Dermis blood vessel endothelial cell (primary cell): ENCODE measurements around the gene TYMS. TPM values are rescaled to one million over a fixed set of nuclear protein-coding genes. Genes with fewer than 3 reads are reported as not detected.
A peak's percentile ranks its signal among the peaks of the same experiment; 100 is the strongest.
"Not testable (repeated sequence)": the region's sequence is repeated elsewhere in the genome, so short reads cannot be mapped to it uniquely, and the experiment has no call there.

Source experiments
- DNase-seq: peaks from one replicate; pipeline ENCODE4 v3.0.0; 2010
- total RNA-seq: library from RNA; depleted of rRNA; stranded (reverse); fragments of >200 nt; gene quantifications from 2 replicates; pipeline ENCODE4 v1.2.3, GENCODE V29; 2014

TYMS gene
- total RNA-seq, 1 donor from 2014 or later, result 22.6 TPM

- no peak for DNase-seq
These were observed 21.2 kb downstream of the TYMS start for GRCh38 chr18:678482-679182.

GRCh38 chr18:679516-679915, 22.1 kb downstream of the TYMS start:
- no peak for DNase-seq

DNA sequence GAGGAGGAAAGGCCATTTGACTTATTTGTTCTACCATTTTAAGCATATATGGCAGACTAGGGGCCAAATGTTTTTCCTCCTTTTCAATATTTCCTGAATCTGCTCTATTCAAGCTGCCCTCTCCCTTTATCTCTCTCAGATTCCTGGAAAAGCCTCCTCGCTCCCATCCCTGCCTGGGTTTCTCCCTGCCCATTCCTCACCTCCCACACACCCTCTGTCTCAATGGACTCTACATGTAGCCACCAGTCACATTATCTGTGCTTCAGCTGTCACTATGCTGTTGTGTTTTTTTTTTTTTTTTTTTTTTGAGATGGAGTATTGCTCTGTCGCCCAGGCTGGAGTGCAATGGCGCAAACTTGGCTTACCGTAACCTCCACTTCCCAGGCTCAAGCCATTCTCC, 22.9 kb downstream of the TYMS start:
- no peak for DNase-seq

DNA sequence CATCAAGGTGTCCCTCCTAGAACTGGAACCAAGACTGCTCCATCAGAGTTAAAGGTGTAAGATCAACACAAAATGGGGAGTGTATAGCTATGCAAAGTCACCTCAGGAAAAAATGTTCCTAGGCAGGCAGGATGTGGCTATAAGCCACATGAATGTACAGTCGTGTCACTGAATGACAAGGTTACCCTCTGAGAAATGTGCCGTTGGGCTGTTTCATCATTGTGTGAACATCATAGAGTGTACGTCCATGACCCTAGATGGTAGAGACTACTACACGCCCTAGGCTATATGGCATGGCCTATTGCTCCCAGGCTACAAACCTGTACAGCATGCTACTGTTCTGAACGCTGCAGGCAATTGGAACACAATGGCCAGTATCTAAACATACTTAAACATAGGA, 24.5 kb downstream of the TYMS start:
- DNase-seq, result no peak

DNA sequence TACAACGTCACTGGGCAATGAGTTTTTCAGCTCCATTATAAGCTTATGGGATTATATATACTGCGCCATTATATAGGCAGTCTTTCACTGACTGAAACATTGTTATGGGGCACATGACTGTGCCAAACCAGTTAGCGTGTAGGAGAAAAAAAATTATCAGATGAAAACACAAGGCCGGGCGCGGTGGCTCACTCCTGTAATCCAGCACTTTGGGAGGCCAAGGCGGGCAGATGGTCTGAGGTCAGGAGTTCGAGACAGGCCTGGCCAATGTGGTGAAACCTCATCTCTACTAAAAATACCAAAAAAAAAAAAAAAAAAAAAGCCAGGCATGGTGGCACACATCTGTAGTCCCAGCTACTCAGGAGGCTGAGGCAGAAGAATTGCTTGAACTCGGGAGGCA, 25.0 kb downstream of the TYMS start:
- not testable (repeated sequence) for DNase-seq

GRCh38 chr18:682833-683232, 25.4 kb downstream of the TYMS start:
- DNase-seq, result no peak

- DNase-seq, result no peak
These were observed 26.1 kb downstream of the TYMS start for GRCh38 chr18:683531-683930.

- DNase-seq, result no peak
These were observed 28.0 kb downstream of the TYMS start for GRCh38 chr18:685438-685837.

DNA sequence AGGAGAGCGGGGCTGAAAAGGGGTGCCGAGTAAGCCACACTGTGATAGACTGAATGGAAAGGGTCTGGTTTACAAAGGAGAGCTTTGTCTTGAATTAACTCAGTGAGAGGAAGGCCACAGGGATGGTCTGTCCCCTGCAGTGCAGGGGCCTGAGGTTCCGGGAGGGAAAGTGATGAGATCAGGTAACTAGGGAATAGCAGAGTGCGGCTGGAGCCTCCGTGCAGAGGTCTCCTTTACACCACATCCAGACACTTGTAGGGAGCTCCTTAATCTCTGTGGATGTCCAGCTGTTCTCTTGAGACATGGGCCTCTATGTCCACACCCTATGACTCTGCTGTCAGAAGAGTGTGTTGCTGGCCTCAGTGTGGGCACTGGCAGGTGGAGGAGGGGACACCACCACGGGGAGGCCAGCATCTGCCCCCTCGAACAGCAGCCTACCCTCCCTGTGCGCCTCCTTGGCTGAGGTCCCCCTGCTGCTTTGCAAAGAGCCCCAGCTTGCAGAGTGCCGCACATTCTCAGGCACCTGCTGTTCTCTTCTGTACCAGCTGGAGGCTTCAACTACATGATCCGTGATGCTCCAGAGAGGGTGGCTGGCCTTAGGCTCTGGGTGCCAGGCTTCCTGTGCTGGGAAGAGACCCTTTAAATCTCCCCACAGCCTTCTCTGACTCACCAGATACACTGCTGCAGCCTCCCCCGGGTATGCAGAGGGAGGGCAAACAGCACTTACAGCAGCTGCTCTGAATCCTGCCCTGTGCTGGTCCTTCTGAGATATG, 29.1 kb downstream of the TYMS start:
- no peak for DNase-seq

- no peak for DNase-seq
These were observed 30.9 kb downstream of the TYMS start for GRCh38 chr18:688323-688722.

DNA sequence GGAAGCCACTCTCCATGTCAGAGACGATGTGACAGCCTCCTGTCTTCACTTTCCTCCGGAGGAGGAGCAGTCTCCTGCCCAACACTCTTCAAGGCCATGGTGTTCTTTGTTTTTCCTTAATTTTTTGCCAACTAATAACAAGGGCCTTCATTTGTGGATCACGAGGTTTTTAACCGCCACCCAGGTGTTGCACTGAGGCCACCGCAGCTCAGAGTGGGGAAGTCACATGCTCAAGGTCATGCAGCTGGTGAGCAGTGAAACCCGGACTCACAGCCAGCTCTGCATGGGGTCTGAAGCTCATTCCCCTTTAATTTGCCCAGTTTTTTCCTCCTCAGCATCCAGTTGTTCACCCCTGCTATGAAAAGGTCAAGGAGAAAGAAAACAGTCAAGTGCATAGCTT, 35.4 kb downstream of the TYMS start:
- DNase-seq, result no peak

DNA sequence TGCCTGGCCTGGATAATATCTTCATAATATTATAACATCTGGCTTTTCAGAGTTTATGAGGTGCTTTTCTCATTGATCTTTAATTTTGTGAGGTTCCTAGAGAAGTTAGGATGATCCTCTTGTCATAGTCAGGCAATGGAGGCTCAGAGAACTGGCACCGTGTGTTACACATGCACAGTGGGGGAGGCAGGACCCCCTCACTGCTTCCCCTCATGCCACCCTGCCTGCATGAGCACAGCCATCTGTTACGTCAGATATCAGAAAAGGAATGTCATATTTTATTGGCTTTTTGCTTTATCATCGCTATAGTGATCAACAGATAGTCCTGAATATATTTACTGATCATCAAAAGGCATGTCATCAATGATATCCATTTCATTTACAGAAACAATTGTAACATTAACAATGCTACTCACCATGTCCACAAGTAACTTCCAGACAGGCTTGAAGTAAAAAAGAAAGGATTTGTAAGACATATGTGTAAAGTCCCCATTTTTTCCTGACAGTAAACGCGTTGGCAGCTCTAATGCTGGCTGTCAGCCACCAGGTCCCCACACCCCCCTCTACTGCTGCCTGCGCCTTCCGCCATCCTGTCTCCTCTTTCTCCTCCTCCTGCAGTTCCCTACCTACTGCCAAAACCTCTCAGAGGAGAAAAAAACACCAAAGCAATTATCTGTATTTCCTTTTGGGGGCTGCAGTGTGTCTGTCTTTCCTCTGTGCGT, 36.2 kb downstream of the TYMS start:
- no peak for DNase-seq

GRCh38 chr18:697012-697411, 39.6 kb downstream of the TYMS start:
- no peak for DNase-seq

- no peak for DNase-seq
These were observed 40.3 kb downstream of the TYMS start for GRCh38 chr18:697800-698199.

DNA sequence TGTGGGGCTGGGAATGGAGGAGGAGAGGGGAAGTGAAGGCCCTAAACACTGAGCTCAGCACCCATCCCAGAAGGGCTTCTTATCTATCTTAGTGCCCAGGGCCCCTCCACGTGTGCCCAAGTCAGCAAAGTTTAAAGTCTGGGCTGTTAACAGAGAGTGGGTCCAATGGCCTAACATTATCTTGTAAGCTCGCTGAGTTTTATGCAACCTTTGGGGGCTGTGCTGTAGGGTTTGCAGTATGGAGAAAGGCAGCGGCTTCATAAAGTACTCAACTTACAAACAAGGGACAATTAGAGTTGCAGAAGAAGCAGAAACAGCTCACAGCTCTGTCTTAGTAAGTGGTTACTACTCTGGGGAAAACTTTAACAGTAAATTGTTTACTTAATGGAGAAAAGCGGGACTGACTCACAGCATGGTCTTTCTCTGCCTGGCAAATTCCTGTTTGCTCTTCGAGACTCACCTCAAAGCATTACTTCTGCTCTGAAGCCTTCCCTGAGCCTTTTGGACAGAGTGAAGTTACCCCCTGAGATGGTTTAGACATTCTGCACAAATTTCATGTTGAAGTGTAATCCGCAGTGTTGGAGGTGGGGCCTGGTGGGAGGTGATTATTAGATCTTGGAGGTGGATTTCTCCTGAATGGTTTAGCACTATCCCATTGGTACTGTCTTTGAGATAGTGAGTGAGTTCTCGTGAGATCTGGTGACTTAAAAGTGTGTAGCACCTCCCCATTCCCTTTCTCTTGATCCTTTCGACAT, 45.9 kb downstream of the TYMS start:
- DNase-seq, result peak; percentile 32

DNA sequence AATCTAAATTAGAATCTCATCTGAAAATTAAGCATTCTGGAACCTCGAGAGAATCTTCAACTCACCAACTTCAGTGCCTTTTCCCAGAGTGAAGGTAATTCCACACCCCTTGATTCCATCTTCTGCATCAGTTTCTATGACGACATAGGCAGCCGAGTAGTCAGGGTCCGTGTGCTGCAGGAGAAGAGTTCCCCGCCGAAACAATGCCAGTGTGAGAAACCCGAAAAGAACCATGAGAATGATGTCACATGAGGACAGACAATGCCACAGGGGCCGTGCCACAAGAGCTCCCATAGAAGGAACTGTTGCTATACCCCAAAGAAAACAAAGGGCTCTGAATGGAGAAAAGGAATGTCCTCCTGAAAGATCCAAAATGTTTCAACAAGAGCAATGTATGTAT, 49.0 kb downstream of the TYMS start:
- DNase-seq, result no peak

GRCh38 chr18:708096-708495, 50.6 kb downstream of the TYMS start:
- no peak for DNase-seq

GRCh38 chr18:709771-710170, 52.3 kb downstream of the TYMS start:
- no peak for DNase-seq

- no peak for DNase-seq
These were observed 53.2 kb downstream of the TYMS start for GRCh38 chr18:710418-711300.

- peak; percentile 32 for DNase-seq
These were observed 53.8 kb downstream of the TYMS start for GRCh38 chr18:711310-711656.

GRCh38 chr18:711657-712400, 54.4 kb downstream of the TYMS start:
- DNase-seq, result peak; percentile 81
